ENCODE data around the gene PNPLA2.

PNPLA2 gene

GRCh38 chr11:813456-814096, 5.1 kb upstream of the PNPLA2 start:
- peak overlapping the region; percentile 10 for H3K4me3 Mint-ChIP-seq
- no peaks in the 10 kb centered on the region for H3K27me3 Mint-ChIP-seq
- DNase-seq: peak; percentile 55
- peaks cover 30% of the 10 kb centered on the region for H3K4me1 Mint-ChIP-seq (ENCODE audit: low read depth)
- H3K36me3 Mint-ChIP-seq (ENCODE audit: low read depth): peaks cover 72% of the 10 kb centered on the region
- H3K27ac Mint-ChIP-seq: peak overlapping the region; percentile 96
- H3K9me3 Mint-ChIP-seq: no peaks in the 10 kb centered on the region

DNA sequence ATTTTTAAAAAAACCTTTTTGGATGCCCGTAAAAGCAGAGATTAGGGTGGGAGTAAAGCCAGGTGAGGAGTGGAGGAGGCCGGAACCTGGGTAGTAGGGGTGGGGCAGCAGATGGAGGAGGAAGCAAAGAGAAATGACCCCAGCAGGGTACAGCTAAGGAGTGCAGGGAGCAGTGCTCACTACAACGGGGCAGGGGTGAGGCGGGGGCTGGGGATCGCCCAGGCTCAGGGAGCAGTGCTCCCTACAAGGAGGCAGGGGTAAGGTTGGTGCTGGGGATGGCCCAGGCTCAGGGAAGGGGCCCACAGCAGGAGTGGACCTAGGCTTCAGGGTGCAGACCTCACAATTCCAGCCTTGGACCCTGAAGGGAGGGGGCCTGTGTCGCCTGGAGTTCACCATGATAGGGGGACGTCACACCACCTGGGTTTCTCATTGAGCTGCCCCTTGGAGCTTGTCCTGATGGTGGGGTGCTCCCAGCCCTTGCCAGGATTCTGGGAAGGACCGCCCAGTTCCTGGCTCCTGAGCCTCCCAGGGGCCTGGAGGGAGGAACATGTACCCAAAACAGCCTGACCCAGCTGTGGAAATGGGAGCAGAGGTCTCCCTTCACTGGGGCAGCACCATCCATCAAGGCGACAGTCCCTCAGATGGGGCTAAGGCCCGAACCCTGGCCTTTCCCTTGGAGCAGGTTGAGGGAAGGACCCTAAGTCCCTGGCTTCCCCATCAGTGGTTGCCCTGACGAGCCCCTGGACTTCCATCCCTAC, 2.9 kb upstream of the PNPLA2 start:
- Mint-ChIP-seq H3K36me3 (ENCODE audit: low read depth) (peaks cover 53% of the 10 kb centered on the region), H3K27me3 (no peaks in the 10 kb centered on the region), H3K9me3 (no peaks in the 10 kb centered on the region), H3K4me1 (ENCODE audit: low read depth) (peaks cover 34% of the 10 kb centered on the region), H3K4me3 (no peak overlapping the region), H3K27ac (peak overlapping the region; percentile 44)
- DNase-seq: no peak

DNA sequence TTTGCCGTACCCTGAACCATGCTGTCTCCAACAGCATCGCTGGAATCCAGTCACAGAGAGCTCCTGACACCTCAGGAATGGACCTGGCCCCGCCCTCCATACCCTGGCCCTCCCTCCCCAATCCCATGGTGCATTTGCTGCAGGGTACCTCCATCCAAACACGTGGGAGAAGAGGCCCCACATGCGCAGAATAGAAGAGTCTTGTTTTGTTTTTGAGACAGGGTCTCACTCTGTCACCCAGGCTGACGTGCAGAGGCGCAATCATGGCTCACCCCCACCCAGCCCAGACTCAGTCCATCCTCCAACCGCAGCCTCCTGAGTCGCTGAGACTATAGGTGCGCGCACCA, 2.3 kb upstream of the PNPLA2 start:
- no peaks in the 10 kb centered on the region for H3K27me3 Mint-ChIP-seq
- no peak for DNase-seq
- no peak overlapping the region for H3K4me3 Mint-ChIP-seq
- H3K9me3 Mint-ChIP-seq: no peaks in the 10 kb centered on the region
- H3K4me1 Mint-ChIP-seq (ENCODE audit: low read depth): peaks cover 33% of the 10 kb centered on the region
- H3K36me3 Mint-ChIP-seq (ENCODE audit: low read depth): peaks cover 47% of the 10 kb centered on the region
- peak overlapping the region; percentile 38 for H3K27ac Mint-ChIP-seq

- peak; percentile 92 for DNase-seq
- peak overlapping the region; percentile 80 for H3K4me3 Mint-ChIP-seq
- H3K27me3 Mint-ChIP-seq: no peaks in the 10 kb centered on the region
- H3K4me1 Mint-ChIP-seq (ENCODE audit: low read depth): peaks cover 20% of the 10 kb centered on the region
- peaks cover 34% of the 10 kb centered on the region for H3K36me3 Mint-ChIP-seq (ENCODE audit: low read depth)
- peak overlapping the region; percentile 78 for H3K27ac Mint-ChIP-seq
- no peaks in the 10 kb centered on the region for H3K9me3 Mint-ChIP-seq
These were observed 616 bp downstream of the PNPLA2 start for GRCh38 chr11:819129-819931.

DNA sequence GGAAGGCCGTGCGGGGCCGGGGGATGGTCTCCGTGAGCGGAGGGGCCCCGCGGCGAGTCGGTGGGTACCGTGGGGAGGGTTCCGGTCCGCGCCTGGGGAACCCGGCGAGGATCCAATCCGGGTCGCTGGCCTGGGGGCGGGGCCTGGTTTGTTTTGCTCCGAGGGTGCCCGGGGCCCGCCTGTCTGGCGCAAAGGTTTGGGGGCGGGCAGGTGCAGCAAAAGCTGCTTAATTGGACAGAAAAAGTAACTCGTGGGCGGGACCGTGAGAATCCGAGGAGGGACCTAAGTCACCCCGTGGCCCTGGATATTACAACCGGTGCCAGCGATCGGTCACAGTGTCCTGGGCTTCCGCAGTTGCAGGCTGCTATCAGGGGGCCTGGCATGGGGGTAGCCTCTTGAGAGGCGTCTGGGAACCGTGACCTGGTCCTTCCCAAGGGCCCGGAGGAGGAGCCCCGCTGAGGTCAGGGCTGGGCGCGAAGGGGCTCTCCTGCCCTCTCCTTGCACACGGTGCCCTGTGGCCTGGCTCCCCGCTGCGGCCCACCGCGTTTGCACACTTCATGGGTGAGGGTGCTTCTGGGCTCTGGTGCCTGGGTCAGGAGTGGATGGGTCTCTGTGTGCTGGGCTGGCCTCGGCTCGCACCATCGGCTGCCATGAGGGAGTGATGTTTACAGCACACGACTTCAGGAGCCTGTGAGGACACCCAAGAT, 1.4 kb downstream of the PNPLA2 start:
- peak overlapping the region; percentile 78 for H3K27ac Mint-ChIP-seq
- peak; percentile 90 for DNase-seq
- H3K4me1 Mint-ChIP-seq (ENCODE audit: low read depth): peaks cover 20% of the 10 kb centered on the region
- H3K4me3 Mint-ChIP-seq: peak overlapping the region; percentile 80
- H3K36me3 Mint-ChIP-seq (ENCODE audit: low read depth): peaks cover 31% of the 10 kb centered on the region
- no peaks in the 10 kb centered on the region for H3K27me3 Mint-ChIP-seq
- no peaks in the 10 kb centered on the region for H3K9me3 Mint-ChIP-seq

- H3K9me3 Mint-ChIP-seq: no peaks in the 10 kb centered on the region
- peaks cover 20% of the 10 kb centered on the region for H3K4me1 Mint-ChIP-seq (ENCODE audit: low read depth)
- H3K27ac Mint-ChIP-seq: peak overlapping the region; percentile 76
- peak overlapping the region; percentile 80 for H3K4me3 Mint-ChIP-seq
- H3K36me3 Mint-ChIP-seq (ENCODE audit: low read depth): peaks cover 32% of the 10 kb centered on the region
- DNase-seq: no peak
- no peaks in the 10 kb centered on the region for H3K27me3 Mint-ChIP-seq
These were observed 2.2 kb downstream of the PNPLA2 start for GRCh38 chr11:820655-821511.

DNA sequence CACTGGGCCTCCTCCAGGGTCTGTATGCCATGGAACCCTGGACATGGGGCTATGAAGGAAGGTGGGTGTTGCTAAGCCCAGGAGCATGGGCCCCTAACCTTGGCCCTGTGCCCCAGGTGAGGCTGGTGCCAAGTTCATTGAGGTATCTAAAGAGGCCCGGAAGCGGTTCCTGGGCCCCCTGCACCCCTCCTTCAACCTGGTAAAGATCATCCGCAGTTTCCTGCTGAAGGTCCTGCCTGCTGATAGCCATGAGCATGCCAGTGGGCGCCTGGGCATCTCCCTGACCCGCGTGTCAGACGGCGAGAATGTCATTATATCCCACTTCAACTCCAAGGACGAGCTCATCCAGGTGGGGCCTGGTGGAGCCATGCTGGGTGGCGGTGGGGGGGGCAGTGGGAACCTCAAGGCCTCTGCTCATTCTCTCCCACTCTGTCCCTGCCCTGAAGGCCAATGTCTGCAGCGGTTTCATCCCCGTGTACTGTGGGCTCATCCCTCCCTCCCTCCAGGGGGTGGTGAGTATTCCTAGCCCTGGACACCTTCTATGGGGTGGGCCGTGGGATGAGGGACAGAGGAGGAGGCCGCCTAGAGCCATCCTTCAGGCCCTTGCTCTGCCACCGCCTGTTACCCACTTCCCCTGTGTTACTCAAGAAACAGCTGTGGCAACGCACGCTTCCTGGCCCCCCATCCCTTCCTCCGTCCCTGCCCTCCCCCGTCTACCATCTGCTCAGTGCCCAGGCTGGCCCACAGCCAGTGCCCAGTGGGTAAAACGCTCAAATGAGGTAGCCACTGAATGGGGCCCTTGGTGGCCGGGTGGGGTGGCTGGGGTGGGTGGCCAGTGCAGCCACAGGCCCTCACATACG, 3.0 kb downstream of the PNPLA2 start:
- Mint-ChIP-seq H3K36me3 (ENCODE audit: low read depth) (peaks cover 26% of the 10 kb centered on the region), H3K27me3 (peaks cover 4% of the 10 kb centered on the region), H3K27ac (no peak overlapping the region), H3K4me1 (ENCODE audit: low read depth) (peaks cover 25% of the 10 kb centered on the region), H3K4me3 (peak overlapping the region; percentile 80), H3K9me3 (no peaks in the 10 kb centered on the region)
- no peak for DNase-seq

GRCh38 chr11:823441-824291, 5.0 kb downstream of the PNPLA2 start:
- Mint-ChIP-seq H3K4me1 (ENCODE audit: low read depth) (peaks cover 31% of the 10 kb centered on the region), H3K36me3 (ENCODE audit: low read depth) (peaks cover 26% of the 10 kb centered on the region), H3K27me3 (peaks cover 17% of the 10 kb centered on the region), H3K9me3 (no peaks in the 10 kb centered on the region), H3K27ac (peak overlapping the region; percentile 11), H3K4me3 (no peak overlapping the region)
- no peak for DNase-seq

GRCh38 chr11:824292-824880, 5.7 kb downstream of the PNPLA2 start:
- H3K4me3 Mint-ChIP-seq: no peak overlapping the region
- peaks cover 24% of the 10 kb centered on the region for H3K27me3 Mint-ChIP-seq
- no peaks in the 10 kb centered on the region for H3K9me3 Mint-ChIP-seq
- H3K4me1 Mint-ChIP-seq (ENCODE audit: low read depth): peaks cover 37% of the 10 kb centered on the region
- peaks cover 26% of the 10 kb centered on the region for H3K36me3 Mint-ChIP-seq (ENCODE audit: low read depth)
- H3K27ac Mint-ChIP-seq: no peak overlapping the region
- DNase-seq: no peak

DNA sequence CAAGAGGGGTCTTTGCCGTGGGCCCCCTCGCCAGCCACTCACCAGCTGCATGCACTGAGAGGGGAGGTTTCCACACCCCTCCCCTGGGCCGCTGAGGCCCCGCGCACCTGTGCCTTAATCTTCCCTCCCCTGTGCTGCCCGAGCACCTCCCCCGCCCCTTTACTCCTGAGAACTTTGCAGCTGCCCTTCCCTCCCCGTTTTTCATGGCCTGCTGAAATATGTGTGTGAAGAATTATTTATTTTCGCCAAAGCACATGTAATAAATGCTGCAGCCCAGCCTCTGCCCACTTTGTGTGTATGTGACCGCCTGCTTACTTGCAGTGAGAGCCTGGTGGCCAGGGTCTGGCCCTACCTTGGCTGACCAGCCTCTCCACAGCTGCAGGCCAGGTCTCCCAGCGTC, 6.2 kb downstream of the PNPLA2 start:
- Mint-ChIP-seq H3K27me3 (peaks cover 30% of the 10 kb centered on the region), H3K36me3 (ENCODE audit: low read depth) (peaks cover 26% of the 10 kb centered on the region), H3K4me3 (no peak overlapping the region), H3K27ac (no peak overlapping the region), H3K9me3 (no peaks in the 10 kb centered on the region), H3K4me1 (ENCODE audit: low read depth) (peaks cover 42% of the 10 kb centered on the region)
- no peak for DNase-seq

DNA sequence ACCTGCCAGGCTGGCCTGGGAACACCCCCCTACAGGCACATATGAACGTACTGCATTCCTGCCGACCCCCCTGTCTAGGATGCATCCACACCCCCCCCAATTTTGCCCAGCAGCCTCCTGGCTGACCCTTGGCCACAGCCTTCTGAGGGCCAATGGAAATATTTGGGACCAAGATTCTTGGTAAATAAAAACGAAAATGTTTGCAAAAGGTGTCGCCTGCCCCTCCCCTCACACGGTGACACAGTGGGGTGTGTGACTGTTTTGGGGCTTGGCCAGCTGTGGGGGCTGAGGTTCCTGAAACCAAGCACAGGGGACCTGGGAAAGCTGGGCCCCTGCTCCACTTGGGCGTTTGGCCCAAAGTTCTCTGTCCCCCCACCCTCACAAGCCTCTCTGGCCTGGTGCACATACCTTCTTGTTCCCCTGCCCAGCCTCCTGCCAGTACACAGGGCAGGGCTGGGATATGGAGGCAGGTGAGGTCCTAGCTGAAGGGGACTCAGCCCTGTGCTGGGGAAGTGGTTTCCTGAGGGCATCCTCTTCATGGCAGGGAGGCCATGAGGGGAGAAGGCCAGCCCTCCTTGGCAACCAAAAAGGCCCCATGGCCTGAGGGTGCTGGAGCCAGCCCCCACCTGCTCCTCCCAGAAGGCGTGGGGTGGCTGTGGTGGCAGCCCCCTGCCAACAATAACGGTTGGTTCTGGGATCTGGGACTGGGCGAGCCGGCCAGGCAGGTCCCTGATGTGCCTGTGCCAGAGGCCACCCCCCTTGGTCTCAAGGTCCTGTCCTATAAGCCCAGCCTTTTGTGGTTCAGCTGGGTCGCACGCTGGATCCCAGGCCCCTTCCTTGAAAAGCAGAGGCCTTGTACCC, 6.9 kb downstream of the PNPLA2 start:
- peaks cover 36% of the 10 kb centered on the region for H3K27me3 Mint-ChIP-seq
- H3K9me3 Mint-ChIP-seq: no peaks in the 10 kb centered on the region
- DNase-seq: no peak
- H3K4me1 Mint-ChIP-seq (ENCODE audit: low read depth): peaks cover 43% of the 10 kb centered on the region
- no peak overlapping the region for H3K4me3 Mint-ChIP-seq
- H3K36me3 Mint-ChIP-seq (ENCODE audit: low read depth): peaks cover 26% of the 10 kb centered on the region
- no peak overlapping the region for H3K27ac Mint-ChIP-seq
